Right hindlimb (tissue), 1 donor: ENCODE data around the gene RHOF.

Experiments used
- DNase-seq: peaks from one replicate; pipeline ENCODE4 v3.0.0-alpha.2; 2018

Gene RHOF

DNA sequence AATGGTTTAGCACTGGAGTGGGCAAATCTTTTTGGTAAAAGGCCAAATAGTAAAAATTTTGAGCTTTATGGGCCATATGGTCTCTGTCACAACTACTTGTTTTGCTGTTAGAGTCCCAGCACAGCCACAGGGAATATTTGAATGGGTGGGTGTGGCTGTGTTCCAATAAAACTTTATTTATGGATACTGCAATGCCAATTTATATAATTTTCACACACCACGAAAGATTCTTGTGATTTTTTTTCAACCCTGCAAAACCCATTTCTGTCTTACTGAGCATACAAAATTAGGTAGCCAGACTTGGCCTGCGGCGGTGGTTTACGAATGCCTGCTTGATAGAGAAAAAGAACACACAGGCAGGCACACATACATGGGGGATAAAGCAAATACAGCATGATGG, 52.6 kb downstream of the RHOF start:
- no peak for DNase-seq

GRCh38 chr12:121738340-121738858, 55.1 kb downstream of the RHOF start:
- no peak for DNase-seq

DNA sequence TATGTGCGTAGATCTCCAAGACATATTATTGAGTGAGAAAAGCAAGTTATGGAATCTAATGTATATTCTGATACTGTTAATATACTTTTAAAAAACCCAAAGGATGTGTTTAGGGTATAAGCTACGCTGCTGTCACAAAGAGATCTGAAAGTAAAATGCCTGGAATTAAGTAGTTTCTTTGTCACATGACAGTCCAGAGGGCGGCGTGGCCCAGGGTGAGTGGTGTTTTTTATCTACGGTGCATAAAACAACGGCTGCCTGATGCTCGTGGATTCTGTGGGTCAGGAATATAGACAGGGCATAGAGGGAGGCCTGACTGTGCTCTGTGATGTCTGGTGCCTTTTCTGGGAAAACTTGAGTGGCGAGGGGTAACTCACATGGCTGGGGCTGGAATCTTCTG, 59.6 kb downstream of the RHOF start:
- no peak for DNase-seq

DNA sequence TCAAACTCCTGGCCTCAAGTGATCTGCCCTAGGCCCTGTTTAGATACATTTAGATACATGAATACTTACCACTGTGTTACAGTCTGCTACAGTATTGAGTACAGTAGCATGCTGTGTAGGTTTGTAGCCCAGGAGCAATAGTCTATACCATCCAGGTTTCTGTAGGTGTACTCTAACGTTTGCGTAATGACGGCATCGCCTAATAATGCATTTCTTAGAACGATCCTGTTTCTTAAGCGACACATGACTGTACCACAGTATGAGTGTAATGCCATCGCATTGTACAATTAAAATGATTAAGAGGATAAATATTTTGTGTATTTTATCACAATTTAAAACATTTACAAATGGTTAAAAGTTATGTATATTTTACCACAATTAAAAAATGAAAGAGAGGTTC, 62.0 kb downstream of the RHOF start:
- DNase-seq = no peak

DNA sequence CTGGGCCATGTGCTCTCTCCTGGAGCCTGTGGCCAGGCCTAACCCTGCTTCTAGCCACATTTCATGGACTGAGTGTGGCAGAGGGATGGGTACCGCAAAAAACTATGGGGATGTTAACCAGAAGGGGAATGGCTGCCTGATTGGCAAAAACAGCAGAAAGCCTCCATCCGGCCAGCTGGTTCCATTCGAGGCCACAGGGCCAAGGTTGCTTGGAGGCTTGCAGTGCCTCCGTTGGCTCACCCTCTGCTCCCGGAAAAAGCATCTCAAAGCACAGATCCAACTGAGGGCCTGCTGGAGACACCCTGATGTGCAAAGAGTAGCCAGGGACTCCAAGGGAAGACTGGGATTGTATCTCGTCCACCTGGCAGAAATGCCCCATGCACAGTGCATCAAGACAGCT, 64.5 kb downstream of the RHOF start:
- no peak for DNase-seq
